ENCODE measurements around the gene SLC25A31.

Gene SLC25A31

DNA sequence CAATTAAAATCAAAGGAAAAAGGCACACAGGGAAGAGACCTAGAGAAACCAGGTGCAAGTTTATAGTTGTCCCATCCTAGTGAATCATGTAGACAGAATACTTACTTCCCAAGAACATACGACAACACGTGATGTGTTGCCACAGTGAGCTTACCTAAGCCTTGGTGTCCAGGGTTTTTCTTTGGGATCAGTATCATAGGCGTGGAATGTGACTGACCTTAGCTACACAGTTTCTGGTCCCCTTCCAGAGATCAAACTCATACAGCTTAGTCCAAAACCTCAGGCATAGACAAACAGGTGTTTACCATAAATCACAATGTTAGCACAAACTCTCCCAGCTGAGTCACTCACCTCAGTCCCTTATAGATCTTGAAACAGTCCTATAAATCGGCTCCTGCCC is 17.7 kb downstream of the SLC25A31 start:
- TF ChIP-seq POLR2AphosphoS5 (IDR thresholded peaks at IDR 0.05; ENCODE audit: low read depth) (no peak), GABPA (IDR thresholded peaks at IDR 0.05; ENCODE audit: low read depth) (no peak), SPI1 (IDR thresholded peaks at IDR 0.05; ENCODE audit: borderline replicate concordance, low read depth) (no peak)
- TF ChIP-seq, protein P1, sequence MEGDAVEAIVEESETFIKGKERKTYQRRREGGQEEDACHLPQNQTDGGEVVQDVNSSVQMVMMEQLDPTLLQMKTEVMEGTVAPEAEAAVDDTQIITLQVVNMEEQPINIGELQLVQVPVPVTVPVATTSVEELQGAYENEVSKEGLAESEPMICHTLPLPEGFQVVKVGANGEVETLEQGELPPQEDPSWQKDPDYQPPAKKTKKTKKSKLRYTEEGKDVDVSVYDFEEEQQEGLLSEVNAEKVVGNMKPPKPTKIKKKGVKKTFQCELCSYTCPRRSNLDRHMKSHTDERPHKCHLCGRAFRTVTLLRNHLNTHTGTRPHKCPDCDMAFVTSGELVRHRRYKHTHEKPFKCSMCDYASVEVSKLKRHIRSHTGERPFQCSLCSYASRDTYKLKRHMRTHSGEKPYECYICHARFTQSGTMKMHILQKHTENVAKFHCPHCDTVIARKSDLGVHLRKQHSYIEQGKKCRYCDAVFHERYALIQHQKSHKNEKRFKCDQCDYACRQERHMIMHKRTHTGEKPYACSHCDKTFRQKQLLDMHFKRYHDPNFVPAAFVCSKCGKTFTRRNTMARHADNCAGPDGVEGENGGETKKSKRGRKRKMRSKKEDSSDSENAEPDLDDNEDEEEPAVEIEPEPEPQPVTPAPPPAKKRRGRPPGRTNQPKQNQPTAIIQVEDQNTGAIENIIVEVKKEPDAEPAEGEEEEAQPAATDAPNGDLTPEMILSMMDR (IDR thresholded peaks at IDR 0.05; ENCODE audit: insufficient read depth, low read length) = no peak
- TF ChIP-seq, protein P2, sequence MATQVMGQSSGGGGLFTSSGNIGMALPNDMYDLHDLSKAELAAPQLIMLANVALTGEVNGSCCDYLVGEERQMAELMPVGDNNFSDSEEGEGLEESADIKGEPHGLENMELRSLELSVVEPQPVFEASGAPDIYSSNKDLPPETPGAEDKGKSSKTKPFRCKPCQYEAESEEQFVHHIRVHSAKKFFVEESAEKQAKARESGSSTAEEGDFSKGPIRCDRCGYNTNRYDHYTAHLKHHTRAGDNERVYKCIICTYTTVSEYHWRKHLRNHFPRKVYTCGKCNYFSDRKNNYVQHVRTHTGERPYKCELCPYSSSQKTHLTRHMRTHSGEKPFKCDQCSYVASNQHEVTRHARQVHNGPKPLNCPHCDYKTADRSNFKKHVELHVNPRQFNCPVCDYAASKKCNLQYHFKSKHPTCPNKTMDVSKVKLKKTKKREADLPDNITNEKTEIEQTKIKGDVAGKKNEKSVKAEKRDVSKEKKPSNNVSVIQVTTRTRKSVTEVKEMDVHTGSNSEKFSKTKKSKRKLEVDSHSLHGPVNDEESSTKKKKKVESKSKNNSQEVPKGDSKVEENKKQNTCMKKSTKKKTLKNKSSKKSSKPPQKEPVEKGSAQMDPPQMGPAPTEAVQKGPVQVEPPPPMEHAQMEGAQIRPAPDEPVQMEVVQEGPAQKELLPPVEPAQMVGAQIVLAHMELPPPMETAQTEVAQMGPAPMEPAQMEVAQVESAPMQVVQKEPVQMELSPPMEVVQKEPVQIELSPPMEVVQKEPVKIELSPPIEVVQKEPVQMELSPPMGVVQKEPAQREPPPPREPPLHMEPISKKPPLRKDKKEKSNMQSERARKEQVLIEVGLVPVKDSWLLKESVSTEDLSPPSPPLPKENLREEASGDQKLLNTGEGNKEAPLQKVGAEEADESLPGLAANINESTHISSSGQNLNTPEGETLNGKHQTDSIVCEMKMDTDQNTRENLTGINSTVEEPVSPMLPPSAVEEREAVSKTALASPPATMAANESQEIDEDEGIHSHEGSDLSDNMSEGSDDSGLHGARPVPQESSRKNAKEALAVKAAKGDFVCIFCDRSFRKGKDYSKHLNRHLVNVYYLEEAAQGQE (IDR thresholded peaks at IDR 0.05; ENCODE audit: insufficient replicate concordance, low read depth) = no peak
- H3K27ac ChIP-seq (replicated peaks) = no peak overlapping the region
- DNase-seq (ENCODE audit: low read depth in 1 of 2, low spot score in 1 of 2) = no peak

DNA sequence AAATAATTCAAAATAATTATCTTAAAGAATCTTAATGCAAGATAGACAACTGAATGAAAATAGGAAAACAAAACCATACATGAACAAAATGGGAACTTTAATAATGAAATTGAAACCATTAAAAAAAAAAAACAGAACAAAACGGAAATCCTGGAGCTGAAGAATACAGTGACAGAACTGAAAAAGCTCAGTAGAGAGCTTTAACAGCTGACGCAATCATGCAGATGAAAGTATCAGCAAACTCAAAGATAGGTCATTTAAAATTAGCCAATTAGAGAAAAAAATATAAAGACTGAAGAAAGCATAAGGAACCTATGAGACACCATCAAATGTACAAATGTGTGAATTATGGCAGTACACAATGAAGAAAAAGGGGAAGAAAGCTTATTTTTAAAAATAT is 18.8 kb downstream of the SLC25A31 start:
- no peak for TF ChIP-seq SPI1 (IDR thresholded peaks at IDR 0.05; ENCODE audit: borderline replicate concordance, low read depth)
- no peak for TF ChIP-seq POLR2AphosphoS5 (IDR thresholded peaks at IDR 0.05; ENCODE audit: low read depth)
- no peak for TF ChIP-seq GABPA (IDR thresholded peaks at IDR 0.05; ENCODE audit: low read depth)
- TF ChIP-seq, protein P2 (IDR thresholded peaks at IDR 0.05; ENCODE audit: insufficient replicate concordance, low read depth) = no peak
- TF ChIP-seq, protein P1 (IDR thresholded peaks at IDR 0.05; ENCODE audit: insufficient read depth, low read length) = no peak
- DNase-seq (ENCODE audit: low read depth in 1 of 2, low spot score in 1 of 2) = no peak
- Histone ChIP-seq H3K27me3 (ENCODE audit: insufficient read depth, poor library complexity, severe bottlenecking) (no peaks in the 10 kb centered on the region), H3K4me3 (replicated peaks; ENCODE audit: insufficient read depth, low read length) (no peak overlapping the region), H3K27ac (replicated peaks) (no peak overlapping the region)

More for the DNA sequence above, 17.7 kb downstream of the SLC25A31 start:
- H3K4me3 ChIP-seq (replicated peaks; ENCODE audit: insufficient read depth, low read length) = no peak overlapping the region
- no peaks in the 10 kb centered on the region for H3K27me3 ChIP-seq (ENCODE audit: insufficient read depth, poor library complexity, severe bottlenecking)

DNA sequence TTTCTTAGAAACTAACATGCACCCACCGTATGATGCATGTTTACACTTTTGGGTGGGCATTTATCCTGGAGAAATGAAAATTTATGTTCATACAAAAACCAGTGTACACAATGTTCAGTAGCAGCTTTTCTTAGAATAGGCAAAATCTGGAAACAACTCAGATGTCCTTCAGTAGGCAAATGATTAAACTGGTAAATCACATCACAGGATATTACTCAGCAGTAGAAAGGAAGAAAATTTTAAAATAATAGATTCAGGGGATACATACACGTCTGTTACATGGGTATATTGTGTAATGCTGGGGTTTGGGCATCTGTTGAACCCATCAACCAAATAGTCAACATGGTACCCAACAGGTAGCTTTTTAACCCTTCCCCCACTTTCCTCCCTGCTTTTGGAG is 26.7 kb downstream of the SLC25A31 start:
- no peak overlapping the region for H3K27ac ChIP-seq (replicated peaks)
- H3K27me3 ChIP-seq (ENCODE audit: insufficient read depth, poor library complexity, severe bottlenecking) = no peaks in the 10 kb centered on the region
- no peak overlapping the region for H3K4me3 ChIP-seq (replicated peaks; ENCODE audit: insufficient read depth, low read length)
- TF ChIP-seq SPI1 (IDR thresholded peaks at IDR 0.05; ENCODE audit: borderline replicate concordance, low read depth) (no peak), POLR2AphosphoS5 (IDR thresholded peaks at IDR 0.05; ENCODE audit: low read depth) (no peak), GABPA (IDR thresholded peaks at IDR 0.05; ENCODE audit: low read depth) (no peak)
- TF ChIP-seq, protein P2 (IDR thresholded peaks at IDR 0.05; ENCODE audit: insufficient replicate concordance, low read depth) = no peak
- TF ChIP-seq, protein P1 (IDR thresholded peaks at IDR 0.05; ENCODE audit: insufficient read depth, low read length) = no peak
- DNase-seq (ENCODE audit: low read depth in 1 of 2, low spot score in 1 of 2) = no peak
